Measurements from ENCODE around the gene TOPORS. TPM values are rescaled to one million over a fixed set of nuclear protein-coding genes. Genes with fewer than 3 reads are reported as not detected.
"Not testable (repeated sequence)": the region's sequence is repeated elsewhere in the genome, so short reads cannot be mapped to it uniquely, and the experiment has no call there.

The TOPORS gene
- total RNA-seq, 1 experiment from 2014 or later, result 26.1 TPM

GRCh38 chr9:32524892-32525708, 27.3 kb downstream of the TOPORS start:
- peaks cover 36% of the 10 kb centered on the region for H3K36me3 Mint-ChIP-seq
- no peaks in the 10 kb centered on the region for H3K27me3 Mint-ChIP-seq (ENCODE audit: low read depth)
- peak overlapping the region; percentile 82 for H3K4me3 Mint-ChIP-seq
- ChIA-PET CTCF (interaction anchor here (0.6 to 3.9 kb wide), 13 partner anchors 14 to 261 kb away, joined by 3 to 94 read pairs (median 9); no protein-coding TSS in a partner anchor), POLR2A (interaction anchor here (0.5 to 4.2 kb wide), 4 partner anchors 27 to 140 kb away, joined by 3 to 36 read pairs (median 4); partner anchors contain the start of genes ACO1, SMIM27 and TOPORS)
- H3K27ac Mint-ChIP-seq, result peak overlapping the region; percentile 97
- DNase-seq (ENCODE audit: low spot score) (no peak), ATAC-seq (peak; percentile 21)
- peaks cover 31% of the 10 kb centered on the region for H3K9me3 Mint-ChIP-seq
- H3K4me1 Mint-ChIP-seq, result peaks cover 14% of the 10 kb centered on the region
- 0 out of 2 replicates have a peak, but pooled peaks have one; percentile 6 for TF ChIP-seq MAX (CRISPR knock-in tag; IDR thresholded peaks at IDR 0.05)
- TF ChIP-seq ZNF425 (CRISPR knock-in tag; conservative IDR thresholded peaks at IDR 0.05), result no peak

GRCh38 chr9:32524558-32524891, 27.9 kb downstream of the TOPORS start:
- Mint-ChIP-seq H3K4me1 (peaks cover 14% of the 10 kb centered on the region), H3K36me3 (peaks cover 40% of the 10 kb centered on the region), H3K9me3 (peaks cover 31% of the 10 kb centered on the region), H3K4me3 (peak overlapping the region; percentile 82)
- ChIA-PET POLR2A (interaction anchor here (4.2 kb wide), 1 partner anchor 27 kb away, joined by 36 read pairs; the partner anchor contains the start of genes SMIM27 and TOPORS), CTCF (interaction anchor here (2.8 to 3.9 kb wide), 2 partner anchors 25 to 146 kb away, joined by 25 to 94 read pairs; no protein-coding TSS in a partner anchor)
- not testable (repeated sequence) for H3K27me3 Mint-ChIP-seq (ENCODE audit: low read depth); ATAC-seq; DNase-seq (ENCODE audit: low spot score); H3K27ac Mint-ChIP-seq

- no peaks in the 10 kb centered on the region for H3K27me3 Mint-ChIP-seq (ENCODE audit: low read depth)
- peaks cover 43% of the 10 kb centered on the region for H3K36me3 Mint-ChIP-seq
- no peak for ATAC-seq
- H3K27ac Mint-ChIP-seq, result no peak overlapping the region
- ChIA-PET POLR2A (no interaction called here), CTCF (no interaction called here)
- H3K9me3 Mint-ChIP-seq, result peaks cover 31% of the 10 kb centered on the region
- peaks cover 14% of the 10 kb centered on the region for H3K4me1 Mint-ChIP-seq
- no peak for TF ChIP-seq SOX15 (CRISPR knock-in tag; IDR thresholded peaks at IDR 0.05)
- TF ChIP-seq ELF4 (CRISPR knock-in tag; IDR thresholded peaks at IDR 0.05; ENCODE audit: low read depth), result no peak
- TF ChIP-seq CDX4 (CRISPR knock-in tag; IDR thresholded peaks at IDR 0.05; ENCODE audit: borderline replicate concordance), result no peak
- no peak for TF ChIP-seq ERG (CRISPR knock-in tag; IDR thresholded peaks at IDR 0.05)
- TF ChIP-seq AR (CRISPR knock-in tag; IDR thresholded peaks at IDR 0.05), result no peak
- no peak for TF ChIP-seq JAZF1 (CRISPR knock-in tag; IDR thresholded peaks at IDR 0.05)
- no peak overlapping the region for H3K4me3 Mint-ChIP-seq
- DNase-seq (ENCODE audit: low spot score), result no peak
Observed at GRCh38 chr9:32523910-32524309, 28.5 kb downstream of the TOPORS start.

- POLR2A ChIA-PET, result no interaction called here
- Mint-ChIP-seq H3K9me3 (peaks cover 72% of the 10 kb centered on the region), H3K27ac (no peak overlapping the region), H3K27me3 (ENCODE audit: low read depth) (no peaks in the 10 kb centered on the region; the same call in 1 of the 2 replicates), H3K36me3 (peaks cover 88% of the 10 kb centered on the region), H3K4me3 (no peak overlapping the region), H3K4me1 (no peaks in the 10 kb centered on the region)
- CTCF ChIA-PET, result no interaction called here
- no peak for ATAC-seq
- TF ChIP-seq SMAD3 (CRISPR knock-in tag; IDR thresholded peaks at IDR 0.05; ENCODE audit: borderline replicate concordance) (no peak), ZNF121 (CRISPR knock-in tag; IDR thresholded peaks at IDR 0.05) (no peak), NR1H2 (CRISPR knock-in tag; IDR thresholded peaks at IDR 0.05) (no peak), ZMAT4 (CRISPR knock-in tag; IDR thresholded peaks at IDR 0.05) (no peak), RORB (CRISPR knock-in tag; IDR thresholded peaks at IDR 0.05) (no peak), ZNF317 (CRISPR knock-in tag; IDR thresholded peaks at IDR 0.05; ENCODE audit: borderline replicate concordance, low read depth) (no peak)
- no peak for DNase-seq (ENCODE audit: low spot score)
Observed at GRCh38 chr9:32518276-32518675, 34.1 kb downstream of the TOPORS start.

Measured in WTC11 (cell line).